PFSK-1 (cell line): Measurements from ENCODE around the gene RET.

ENCODE experiments used
- FOXP2 ChIP-seq: optimal IDR thresholded peaks from 2 replicates; pipeline ENCODE3; 2011; ENCODE audit warnings: borderline replicate concordance, control low read depth, inconsistent platforms; ENCODE audit not compliant: insufficient read depth; ENCODE audit errors: extremely low read length, extremely low read depth
- POLR2AphosphoS5 ChIP-seq: IDR thresholded peaks from 2 replicates; pipeline ENCODE4 v1.6.1; 2012; ENCODE audit warnings: low read depth, mild to moderate bottlenecking, control low read depth, low read length, moderate library complexity
- SIN3A ChIP-seq: IDR thresholded peaks from 2 replicates; pipeline ENCODE4 v1.6.1; 2012; ENCODE audit warnings: mild to moderate bottlenecking, low read length, moderate library complexity, borderline replicate concordance; ENCODE audit not compliant: insufficient read depth
- TAF1 ChIP-seq: IDR thresholded peaks from 2 replicates; pipeline ENCODE4 v1.6.1; 2012; ENCODE audit warnings: low read length, control low read depth, borderline replicate concordance; ENCODE audit not compliant: insufficient read depth
- TF ChIP-seq, protein P1 (sequence below), 2 experiments: IDR thresholded peaks; 2 replicates each; pipeline versions ENCODE4 v1.6.1 to v1.8.0; 2011 to 2012; ENCODE audit warnings: low read depth in 2 of 2, low read length in 2 of 2, control low read depth in 1 of 2, inconsistent platforms in 1 of 2, mild to moderate bottlenecking in 1 of 2, moderate library complexity in 1 of 2; ENCODE audit not compliant: insufficient read depth in 1 of 2

Gene RET

DNA sequence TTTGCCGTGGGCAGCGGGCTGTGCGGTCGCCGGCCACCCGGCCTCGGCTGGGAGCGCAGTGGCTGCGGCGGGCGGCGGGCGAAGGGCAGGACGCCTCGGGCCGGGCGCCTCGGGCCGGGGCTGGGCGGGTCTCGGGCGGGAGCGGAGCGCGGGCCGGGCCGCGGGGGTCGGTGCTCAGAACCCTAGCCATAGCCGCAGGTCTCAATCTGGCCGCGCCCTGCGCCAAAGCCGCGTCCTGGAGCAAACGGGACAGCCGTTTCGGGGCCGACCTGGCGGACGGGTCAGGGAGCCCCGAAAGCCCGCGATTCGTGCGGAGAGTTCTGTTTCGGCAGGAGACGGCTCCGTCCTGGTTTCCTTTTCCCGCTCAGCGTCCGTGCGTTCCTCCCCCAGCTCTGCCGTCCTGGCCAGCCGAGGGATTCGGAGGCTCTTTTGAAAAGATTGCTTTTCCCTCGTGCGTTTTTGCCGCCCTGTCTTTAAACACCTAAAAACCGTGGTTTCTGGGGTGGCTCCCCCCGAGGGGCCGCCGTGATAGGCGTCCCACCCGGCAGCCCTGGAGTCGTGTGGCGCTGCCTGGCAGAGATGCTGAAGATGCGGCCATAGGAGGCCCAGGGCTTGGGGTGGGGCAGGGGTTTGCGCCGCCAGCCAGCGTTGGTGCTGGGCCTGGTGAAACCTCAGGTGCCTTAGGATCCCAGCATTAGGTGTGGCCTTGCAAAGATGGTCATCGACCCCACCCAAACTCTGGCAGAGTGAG lies 727 bp downstream of the RET start:
- TF ChIP-seq, protein P1, sequence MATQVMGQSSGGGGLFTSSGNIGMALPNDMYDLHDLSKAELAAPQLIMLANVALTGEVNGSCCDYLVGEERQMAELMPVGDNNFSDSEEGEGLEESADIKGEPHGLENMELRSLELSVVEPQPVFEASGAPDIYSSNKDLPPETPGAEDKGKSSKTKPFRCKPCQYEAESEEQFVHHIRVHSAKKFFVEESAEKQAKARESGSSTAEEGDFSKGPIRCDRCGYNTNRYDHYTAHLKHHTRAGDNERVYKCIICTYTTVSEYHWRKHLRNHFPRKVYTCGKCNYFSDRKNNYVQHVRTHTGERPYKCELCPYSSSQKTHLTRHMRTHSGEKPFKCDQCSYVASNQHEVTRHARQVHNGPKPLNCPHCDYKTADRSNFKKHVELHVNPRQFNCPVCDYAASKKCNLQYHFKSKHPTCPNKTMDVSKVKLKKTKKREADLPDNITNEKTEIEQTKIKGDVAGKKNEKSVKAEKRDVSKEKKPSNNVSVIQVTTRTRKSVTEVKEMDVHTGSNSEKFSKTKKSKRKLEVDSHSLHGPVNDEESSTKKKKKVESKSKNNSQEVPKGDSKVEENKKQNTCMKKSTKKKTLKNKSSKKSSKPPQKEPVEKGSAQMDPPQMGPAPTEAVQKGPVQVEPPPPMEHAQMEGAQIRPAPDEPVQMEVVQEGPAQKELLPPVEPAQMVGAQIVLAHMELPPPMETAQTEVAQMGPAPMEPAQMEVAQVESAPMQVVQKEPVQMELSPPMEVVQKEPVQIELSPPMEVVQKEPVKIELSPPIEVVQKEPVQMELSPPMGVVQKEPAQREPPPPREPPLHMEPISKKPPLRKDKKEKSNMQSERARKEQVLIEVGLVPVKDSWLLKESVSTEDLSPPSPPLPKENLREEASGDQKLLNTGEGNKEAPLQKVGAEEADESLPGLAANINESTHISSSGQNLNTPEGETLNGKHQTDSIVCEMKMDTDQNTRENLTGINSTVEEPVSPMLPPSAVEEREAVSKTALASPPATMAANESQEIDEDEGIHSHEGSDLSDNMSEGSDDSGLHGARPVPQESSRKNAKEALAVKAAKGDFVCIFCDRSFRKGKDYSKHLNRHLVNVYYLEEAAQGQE (IDR thresholded peaks at IDR 0.05; ENCODE audit: insufficient read depth in 1 of 2, low read depth in 2 of 2, low read length in 2 of 2): no peak
- TF ChIP-seq SIN3A (no peak), FOXP2 (no peak), POLR2AphosphoS5 (no peak), TAF1 (no peak)

DNA sequence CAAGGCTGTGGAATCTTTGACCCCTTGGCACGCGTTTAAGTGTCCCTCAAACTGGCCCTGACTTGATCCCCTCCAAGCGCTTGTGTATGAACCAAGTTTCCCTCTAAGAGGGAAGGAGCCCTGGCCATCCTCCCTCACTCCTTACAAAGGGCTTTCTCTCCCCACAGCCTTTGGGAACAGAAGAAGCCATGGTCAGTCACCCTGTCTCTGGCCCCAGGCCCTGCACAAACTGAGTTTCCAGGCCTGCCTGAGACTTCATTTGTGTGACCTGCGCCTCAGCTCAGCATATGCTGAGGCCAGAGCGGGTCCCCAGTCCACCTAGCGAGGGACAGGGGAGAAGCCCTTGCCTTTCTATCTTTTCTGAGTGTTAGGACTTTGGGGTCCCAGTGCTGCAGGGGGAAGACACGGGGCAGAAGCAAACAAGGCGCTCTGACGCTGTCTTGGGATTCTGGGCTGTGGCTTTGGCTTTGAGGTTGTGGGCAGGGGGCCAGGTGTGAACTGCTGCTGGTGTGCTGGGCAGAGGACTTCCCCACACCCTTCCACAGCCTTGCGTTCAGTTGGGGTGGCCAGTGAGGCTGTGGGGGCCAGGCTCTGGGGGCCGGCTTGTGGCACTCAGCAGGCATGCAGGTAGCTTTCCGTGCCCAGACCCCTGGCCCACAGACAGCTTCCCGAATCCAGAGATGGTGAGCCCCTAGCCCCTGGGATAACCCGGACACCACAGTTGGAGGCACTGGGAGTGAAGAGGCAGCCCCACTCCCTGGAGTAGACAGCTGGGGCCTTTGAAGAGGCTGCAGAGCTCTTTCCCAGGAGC lies 1.5 kb downstream of the RET start:
- TF ChIP-seq SIN3A (no peak), FOXP2 (no peak), TAF1 (no peak), POLR2AphosphoS5 (no peak)
- TF ChIP-seq, protein P1 (IDR thresholded peaks at IDR 0.05; ENCODE audit: insufficient read depth in 1 of 2, low read depth in 2 of 2, low read length in 2 of 2): no peak

DNA sequence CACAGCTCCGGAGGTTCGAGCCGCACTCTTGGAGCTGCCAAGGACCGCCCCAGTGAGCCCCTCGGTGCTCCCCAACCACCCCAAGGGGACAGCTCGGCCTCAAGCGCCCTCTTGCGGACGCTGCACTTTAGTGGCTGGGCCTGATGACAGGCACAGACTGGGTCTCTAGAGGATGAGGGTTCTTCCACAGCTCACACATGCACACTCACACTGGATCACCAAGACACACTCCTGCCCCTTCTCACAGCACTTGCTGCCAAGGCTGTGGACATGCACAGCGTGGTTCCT lies 2.1 kb downstream of the RET start:
- no peak for TF ChIP-seq SIN3A
- TF ChIP-seq, protein P1 (IDR thresholded peaks at IDR 0.05; ENCODE audit: insufficient read depth in 1 of 2, low read depth in 2 of 2, low read length in 2 of 2): no peak
- no peak for TF ChIP-seq POLR2AphosphoS5
- TF ChIP-seq FOXP2: no peak
- TF ChIP-seq TAF1: no peak

DNA sequence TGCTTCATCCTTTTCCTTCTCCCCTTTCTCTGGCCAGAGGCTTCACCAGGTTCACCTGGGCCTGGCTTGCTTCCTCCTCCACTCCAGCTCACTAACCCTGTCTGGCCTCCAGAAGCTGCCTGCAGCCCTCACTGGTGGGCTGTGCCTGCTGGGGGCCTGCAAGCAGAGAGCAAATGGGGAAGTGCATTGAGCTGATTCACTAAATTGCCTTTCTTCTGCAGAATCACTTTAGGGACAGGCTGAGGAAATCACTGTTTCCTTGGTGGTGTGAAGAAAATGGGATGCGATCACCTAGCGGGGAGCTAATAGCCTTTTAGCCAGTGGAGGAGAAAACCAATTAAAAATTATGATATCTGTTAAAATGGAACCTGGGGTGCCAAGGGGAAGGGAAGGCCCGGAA lies 3.0 kb downstream of the RET start:
- no peak for TF ChIP-seq TAF1
- no peak for TF ChIP-seq SIN3A
- TF ChIP-seq FOXP2: no peak
- TF ChIP-seq POLR2AphosphoS5: no peak
- TF ChIP-seq, protein P1 (IDR thresholded peaks at IDR 0.05; ENCODE audit: insufficient read depth in 1 of 2, low read depth in 2 of 2, low read length in 2 of 2): no peak
